Activated CD8-positive, alpha-beta memory T cell treated with anti-CD3 and anti-CD28 coated beads, Interleukin-2, amount 50 U/mL, for 4 hours (primary cell): ENCODE results near the gene LRRC51.
"Not testable (repeated sequence)": the region's sequence is repeated elsewhere in the genome, so short reads cannot be mapped to it uniquely, and the experiment has no call there.

Experiments used
- DNase-seq: peaks from one replicate; pipeline ENCODE4 v3.0.0-alpha.2; 2020

Gene LRRC51

DNA sequence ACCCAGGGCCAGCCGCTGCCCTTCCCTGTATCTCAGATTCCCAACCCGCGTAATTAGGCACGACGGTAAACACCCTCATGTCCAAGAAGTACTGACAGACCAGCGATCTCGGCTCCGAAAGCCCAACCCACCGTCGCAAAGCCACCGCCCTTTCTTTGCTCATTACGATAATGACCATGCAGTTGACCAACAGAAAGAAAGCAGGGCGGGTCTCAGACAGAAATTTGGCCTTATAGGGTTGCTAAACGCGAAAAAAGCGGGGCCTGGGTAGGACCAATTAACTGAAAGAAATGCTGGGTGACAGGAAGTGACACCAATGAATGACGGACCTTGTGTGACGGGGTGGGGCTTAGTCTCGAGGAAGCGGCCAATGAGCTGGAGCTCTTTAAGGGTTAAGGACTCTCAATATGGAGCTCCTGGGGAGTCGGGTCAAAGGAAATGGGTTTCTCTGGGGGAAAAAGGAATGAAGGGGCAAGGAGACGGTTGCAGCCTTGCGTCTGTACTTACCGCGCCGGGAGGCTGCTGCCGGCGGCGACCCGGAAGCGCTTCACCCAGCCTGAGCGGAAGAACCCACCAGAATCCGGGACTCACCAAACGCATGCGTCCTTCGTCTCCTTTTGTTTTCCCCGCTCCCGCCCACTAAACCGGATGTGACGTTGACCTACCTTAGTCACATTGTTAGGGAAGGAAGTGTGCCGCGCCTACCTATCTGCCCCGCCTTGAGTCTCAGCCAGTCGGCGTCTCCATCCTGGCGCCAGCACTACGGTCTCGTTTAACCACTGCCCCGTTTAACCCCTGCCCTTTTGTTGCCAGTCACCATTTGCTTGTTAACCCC lies 31.7 kb downstream of the LRRC51 start, which contains the start of gene ANAPC15:
TSS of gene ANAPC15 (minus strand) at position 553 of the 835 bp plus-strand sequence. CDS start 1,419 bp downstream, outside the sequence.
- peak; percentile 99 for DNase-seq

DNA sequence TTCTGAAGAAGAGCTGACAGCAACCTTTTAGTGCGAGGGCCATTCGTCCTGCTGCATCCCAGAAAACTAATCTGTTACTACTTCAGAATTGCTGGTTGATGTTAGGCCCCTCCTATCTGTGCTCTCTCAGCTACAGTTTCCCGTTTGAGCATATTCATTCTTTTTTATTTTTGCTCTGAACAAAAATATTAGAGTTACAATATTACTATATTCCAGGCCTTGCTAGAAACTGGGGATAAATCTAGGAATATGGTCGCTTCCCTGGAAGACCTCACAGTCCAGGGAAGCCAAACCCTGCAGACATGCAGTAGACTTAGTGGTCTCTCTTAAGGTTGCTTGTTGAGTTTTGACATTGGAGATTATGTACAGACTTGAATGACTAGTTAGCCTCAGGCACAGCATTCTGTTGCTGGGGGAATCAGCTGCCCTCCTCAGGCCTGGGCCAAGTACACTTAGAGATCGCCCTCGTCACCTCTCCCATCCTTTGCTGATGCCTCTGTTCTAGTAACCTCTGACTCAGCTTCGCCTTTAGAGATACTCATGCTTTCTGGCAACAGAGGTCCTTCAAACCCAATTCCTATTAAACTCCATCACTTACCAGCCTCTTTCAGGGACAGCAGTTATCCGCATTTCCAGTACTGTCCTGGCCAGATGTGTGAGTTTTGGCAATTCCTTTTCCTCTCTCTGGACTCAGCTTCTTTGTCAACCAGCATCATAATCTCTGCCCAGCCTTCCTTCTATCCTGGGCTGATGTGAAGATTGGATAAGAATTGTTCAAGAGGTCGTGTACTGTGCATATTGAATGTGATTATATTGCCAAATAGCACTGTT lies 32.5 kb downstream of the LRRC51 start:
- no peak for DNase-seq

DNA sequence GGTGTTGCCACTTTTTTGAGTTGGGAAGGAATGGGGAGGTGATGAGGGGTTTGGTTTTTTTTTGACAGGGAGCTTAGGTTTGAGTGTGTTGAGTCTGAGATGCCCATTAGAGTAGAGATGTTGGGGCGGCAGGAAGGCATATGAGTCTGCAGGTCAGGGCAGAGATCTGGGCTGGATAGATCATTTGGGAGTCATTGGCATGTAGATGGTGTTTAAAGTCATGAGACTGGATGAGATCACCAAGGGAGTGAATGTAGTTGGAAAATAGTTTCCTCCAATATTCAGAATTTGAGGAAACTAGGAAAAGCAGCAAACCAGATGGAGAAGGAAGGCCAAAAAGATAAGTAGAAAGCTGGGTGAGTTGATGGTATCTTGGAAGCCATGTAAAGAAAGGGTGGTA lies 33.9 kb downstream of the LRRC51 start:
- DNase-seq, result no peak

- DNase-seq, result no peak
These were observed 35.5 kb downstream of the LRRC51 start for GRCh38 chr11:72116019-72116755.

DNA sequence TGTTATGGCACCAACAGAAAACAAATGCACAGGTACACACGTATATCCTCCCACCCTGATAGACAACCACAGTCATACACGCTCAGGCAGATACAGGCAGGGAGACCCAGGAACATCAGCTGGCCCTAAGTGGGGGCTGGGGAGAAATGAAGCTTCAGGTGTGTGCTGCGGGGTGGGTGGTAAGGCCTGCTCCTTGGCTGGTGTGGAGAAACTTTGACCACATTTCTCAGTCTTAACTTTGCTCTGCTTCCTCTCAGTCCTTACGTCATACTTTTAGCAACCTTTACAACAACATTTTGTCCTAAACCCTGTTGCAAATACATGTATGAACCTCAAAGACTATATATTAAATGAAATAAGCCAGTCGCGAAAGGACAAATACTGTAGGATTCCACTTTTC lies 38.5 kb downstream of the LRRC51 start:
- no peak for DNase-seq

DNA sequence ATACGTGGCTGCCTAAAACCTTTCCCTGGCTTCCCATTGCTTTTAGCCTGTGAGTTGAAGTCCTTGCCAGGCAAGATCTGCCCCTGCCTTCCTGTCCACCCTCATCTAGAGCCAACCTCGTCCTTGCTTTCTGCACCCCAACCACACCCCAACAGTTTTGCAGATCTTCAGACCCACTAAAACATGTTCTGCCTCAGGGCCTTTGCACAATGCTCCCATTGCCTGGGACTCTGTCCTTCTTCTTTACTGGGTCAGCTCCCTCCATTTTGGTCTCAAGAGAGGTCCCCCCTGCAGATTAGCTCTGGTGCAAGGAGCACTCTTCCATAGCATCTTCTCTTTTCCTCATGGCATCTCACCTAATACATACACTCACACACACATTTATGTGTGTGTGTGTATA lies 40.3 kb downstream of the LRRC51 start:
- DNase-seq, result no peak

DNA sequence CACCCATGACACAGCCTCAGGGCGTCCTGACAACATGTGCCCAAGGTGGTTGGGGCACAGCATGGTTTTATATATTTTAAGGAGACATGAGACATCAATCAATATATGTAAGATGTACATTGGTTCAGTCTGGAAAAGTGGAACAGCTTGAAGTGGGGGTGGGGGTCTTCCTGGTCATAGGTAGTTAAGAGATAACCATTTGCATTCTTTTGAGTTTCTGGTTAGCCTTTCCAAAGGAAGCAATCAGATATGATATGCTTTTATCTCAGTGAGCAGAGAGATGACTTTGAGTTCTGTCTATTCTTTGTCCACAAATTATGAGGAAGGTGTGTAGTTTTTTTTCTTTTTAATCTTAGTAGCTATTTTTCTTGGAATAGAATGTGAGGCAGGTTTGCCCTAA lies 42.0 kb downstream of the LRRC51 start:
- DNase-seq, result no peak

GRCh38 chr11:72123117-72123653 lies 42.5 kb downstream of the LRRC51 start:
- DNase-seq, result no peak

- DNase-seq, result no peak
These were observed 43.4 kb downstream of the LRRC51 start for GRCh38 chr11:72124046-72124445.

GRCh38 chr11:72125956-72126355 lies 45.3 kb downstream of the LRRC51 start:
- DNase-seq, result no peak

DNA sequence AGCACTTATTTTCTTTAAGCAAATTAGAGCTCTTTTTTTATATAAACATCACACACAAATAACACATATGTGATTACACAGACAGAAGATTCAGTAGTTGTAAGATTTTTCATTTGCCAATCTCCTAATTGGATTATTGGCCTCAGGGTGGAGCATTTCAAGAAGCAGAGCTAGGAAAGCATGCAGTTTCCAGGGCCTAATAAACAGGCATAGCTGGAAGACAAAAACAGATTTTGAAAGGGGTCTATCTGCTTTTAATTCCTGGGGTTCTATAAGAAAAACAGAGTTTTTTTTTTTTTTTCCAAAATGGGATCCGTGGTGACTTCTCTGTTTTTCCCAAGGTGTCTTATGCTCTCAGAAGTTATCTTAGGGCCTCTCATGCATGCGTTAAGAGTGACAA lies 47.3 kb downstream of the LRRC51 start:
- DNase-seq, result no peak

DNA sequence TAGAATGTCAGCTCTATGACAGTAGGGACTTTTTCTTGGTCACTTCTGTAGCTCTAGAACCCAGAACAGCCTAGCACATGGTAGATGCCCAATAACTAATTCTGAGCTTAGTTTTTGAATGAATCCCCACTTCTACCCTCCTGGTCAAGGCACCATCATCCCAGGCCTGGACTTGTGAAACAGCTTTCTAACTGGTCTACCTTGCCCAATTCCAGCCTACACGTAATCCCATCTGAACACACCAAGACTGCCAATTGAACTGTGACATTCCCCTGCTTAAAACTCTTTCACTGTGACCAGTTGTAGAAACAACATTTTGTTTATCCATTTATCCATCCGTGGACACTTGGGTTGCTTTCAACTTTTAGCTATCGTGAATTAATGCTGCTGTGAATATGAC lies 48.7 kb downstream of the LRRC51 start:
- no peak for DNase-seq

DNA sequence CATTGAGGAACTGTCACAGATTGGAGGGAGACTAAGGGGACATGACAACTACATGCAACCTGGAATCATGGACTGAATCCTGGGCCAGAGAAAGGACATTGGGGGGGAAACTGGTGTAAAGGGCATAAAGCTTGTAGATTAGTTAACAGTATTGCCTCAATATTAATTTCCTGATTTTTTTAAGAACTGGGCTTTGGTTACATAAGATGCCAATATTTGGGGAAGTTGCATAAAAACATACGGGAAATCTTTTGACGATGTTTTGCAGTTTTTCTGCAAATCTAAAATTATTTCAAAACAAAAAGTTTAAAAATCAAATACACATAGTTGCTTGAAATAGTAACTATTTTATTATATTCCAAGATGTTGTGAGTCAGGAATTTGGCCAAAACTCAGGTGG lies 52.0 kb downstream of the LRRC51 start:
- no peak for DNase-seq

DNA sequence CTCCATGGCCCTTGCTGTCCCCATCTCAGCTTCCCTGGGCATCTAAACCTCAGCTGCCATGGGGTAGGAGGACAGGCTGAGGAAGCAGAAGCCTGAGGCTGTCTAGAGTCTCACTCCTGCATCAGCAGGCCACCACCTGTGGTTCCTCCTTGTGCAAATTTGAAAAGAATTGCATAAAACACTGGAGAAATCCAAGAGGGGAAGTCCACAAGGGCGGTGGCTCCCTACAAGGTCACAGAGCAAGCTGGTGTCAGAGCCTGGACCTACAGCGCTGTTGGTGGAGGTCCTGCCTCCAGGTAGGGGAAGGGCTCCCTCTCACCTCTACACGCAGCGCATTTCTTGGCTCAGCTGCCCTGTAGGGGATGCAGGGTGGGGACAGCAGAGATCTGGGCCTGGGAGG lies 54.8 kb downstream of the LRRC51 start, which contains the start of gene FOLR3:
TSS of gene FOLR3 (plus strand) at position 253 of the 400 bp plus-strand sequence. CDS start 228 bp downstream, outside the sequence.
- not testable (repeated sequence) for DNase-seq

GRCh38 chr11:72135891-72136683 lies 55.4 kb downstream of the LRRC51 start:
- no peak for DNase-seq

GRCh38 chr11:72136684-72137262 lies 56.1 kb downstream of the LRRC51 start:
- no peak for DNase-seq

DNA sequence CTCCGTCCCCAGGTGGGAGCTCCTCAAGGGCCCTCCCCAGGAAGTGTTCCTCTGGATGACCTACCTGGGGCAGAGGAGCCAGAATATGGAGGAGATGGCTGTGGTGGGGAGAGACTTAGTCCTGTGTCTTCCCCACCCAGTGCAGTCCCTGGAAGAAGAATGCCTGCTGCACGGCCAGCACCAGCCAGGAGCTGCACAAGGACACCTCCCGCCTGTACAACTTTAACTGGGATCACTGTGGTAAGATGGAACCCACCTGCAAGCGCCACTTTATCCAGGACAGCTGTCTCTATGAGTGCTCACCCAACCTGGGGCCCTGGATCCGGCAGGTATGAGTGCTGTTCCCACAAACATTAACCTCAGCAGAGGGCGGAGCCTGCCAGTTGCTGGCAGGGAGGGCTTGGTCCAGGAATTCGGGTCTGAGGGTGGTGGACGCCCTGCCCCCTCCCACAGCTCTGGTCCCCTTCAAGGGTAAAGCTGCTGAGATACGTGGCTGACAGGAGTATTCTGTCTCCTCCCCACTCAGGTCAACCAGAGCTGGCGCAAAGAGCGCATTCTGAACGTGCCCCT lies 58.3 kb downstream of the LRRC51 start:
- no peak for DNase-seq

GRCh38 chr11:72139500-72139899 lies 58.9 kb downstream of the LRRC51 start:
- no peak for DNase-seq

DNA sequence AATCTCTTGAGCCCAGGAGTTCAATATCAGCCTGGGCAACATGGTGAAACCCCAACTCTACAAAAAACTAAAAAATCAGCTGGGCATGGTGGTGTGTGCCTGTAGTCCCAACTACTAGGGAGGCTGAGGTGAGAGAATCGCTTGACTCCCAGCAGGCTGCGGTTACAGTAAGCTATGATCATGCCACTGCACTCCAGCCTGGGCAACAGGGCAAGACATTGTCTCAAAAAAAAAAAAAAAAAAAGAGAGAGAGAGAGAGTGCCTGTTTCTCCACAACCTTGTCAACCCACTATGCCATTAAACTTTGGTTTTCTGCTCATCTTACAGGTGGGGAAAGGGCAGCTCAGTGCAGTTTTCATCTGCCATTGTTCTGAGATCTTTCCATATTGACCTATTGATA lies 60.0 kb downstream of the LRRC51 start:
- no peak for DNase-seq

DNA sequence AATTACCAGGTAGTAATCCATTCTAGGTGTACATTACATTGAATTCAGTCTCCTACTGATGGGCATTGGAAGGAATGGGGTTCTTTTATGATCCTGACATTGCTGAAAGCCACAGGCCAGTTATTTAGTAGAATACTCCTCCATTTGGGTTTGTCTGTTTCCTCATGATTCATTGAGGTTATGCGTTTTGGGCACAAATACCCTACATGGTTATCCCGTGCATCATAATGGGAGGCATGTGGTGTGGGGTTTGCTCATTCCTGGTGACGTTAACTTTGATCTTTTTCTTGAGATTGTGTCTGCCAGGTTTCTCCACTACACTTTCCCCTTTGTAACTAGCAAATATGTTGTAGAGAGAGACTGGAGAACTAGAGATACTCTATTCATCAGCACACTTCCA lies 60.4 kb downstream of the LRRC51 start:
- DNase-seq, result no peak

DNA sequence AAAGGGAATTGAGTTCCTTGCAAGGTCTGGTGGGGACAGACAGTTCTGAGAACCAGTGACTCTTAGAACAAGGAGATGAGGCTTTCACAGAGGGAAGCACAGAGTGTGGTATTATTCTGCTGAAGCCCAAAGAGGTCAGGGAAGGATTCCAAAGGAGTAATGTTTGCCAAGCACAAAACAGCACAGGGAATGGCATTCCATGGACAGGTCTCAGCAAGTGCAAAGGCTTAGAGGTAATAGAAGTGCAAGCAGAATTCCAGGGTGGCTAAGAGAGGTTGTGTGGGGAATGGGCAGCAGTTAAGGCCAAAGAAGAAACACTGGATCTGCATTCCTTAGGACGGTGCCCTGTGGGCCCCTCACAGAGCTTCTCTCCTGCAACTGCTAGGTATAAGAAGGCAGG lies 61.4 kb downstream of the LRRC51 start:
- not testable (repeated sequence) for DNase-seq
